B cell (primary cell): ENCODE results near the gene BBIP1. TPM values are rescaled to one million over a fixed set of nuclear protein-coding genes. Genes with fewer than 3 reads are reported as not detected.

Experiments
- ATAC-seq: fragments of 200-7000 bp; cut with Tn5 transposase; one replicate; pipeline ENCODE4 v1.10.0; 2021; ENCODE audit warnings: low read depth, mild to moderate bottlenecking, moderate number of reproducible peaks, moderate library complexity
- CTCF ChIA-PET: fragments of 350-600 bp; sonication (Branson Sonifier 250); formaldehyde crosslinking; loops from one replicate; lab custom pipeline; 2021; ENCODE audit warnings: antibody characterized with exemption, inconsistent platforms; lab: Charles Lee
- POLR2A ChIA-PET: fragments of 350-600 bp; sonication (Branson Sonifier 250); formaldehyde crosslinking; loops from one replicate; lab custom pipeline; 2021; ENCODE audit warnings: antibody characterized with exemption; lab: Charles Lee
- DNase-seq: peaks from one replicate; pipeline ENCODE4 v3.0.0; 2013
- H2AFZ ChIP-seq: 2 replicates; pipeline ENCODE4 v1.6.1; 2012; ENCODE audit warnings: mild to moderate bottlenecking, low read depth, low read length; ENCODE audit not compliant: insufficient read depth, poor library complexity, severe bottlenecking
- H3K27ac ChIP-seq, 2 donors: 1 replicate in 1 of 2; 2 replicates in 1 of 2; pipeline ENCODE4 v1.5.1; 2012 to 2013; ENCODE audit warnings: low read length in 2 of 2, mild to moderate bottlenecking in 2 of 2, moderate library complexity in 1 of 2
- H3K27me3 ChIP-seq, 4 experiments: fragments of 200-600 bp in 1 of 4; sonication (generic) in 1 of 4; replicated peaks in 1 of 4; 1 replicate in 2 of 4; 2 replicates in 2 of 4; pipeline versions ENCODE4 v1.6.1 to v1.7.0; 2013 to 2016; ENCODE audit warnings: low read length in 3 of 4, mild to moderate bottlenecking in 2 of 4, mixed read lengths in 1 of 4, moderate library complexity in 1 of 4; ENCODE audit not compliant: insufficient read depth in 4 of 4, control insufficient read depth in 3 of 4; ENCODE audit errors: control extremely low read depth in 1 of 4
- H3K36me3 ChIP-seq, 2 experiments: replicated peaks in 1 of 2; 1 replicate in 1 of 2; 2 replicates in 1 of 2; pipeline versions ENCODE4 v1.6.1 to v1.7.1; 2013; ENCODE audit warnings: low read length in 1 of 2; ENCODE audit not compliant: insufficient read depth in 2 of 2, control insufficient read depth in 1 of 2; ENCODE audit errors: control extremely low read depth in 1 of 2, extremely low read depth in 1 of 2
- H3K4me1 ChIP-seq, 2 donors: fragments of 200-600 bp in 1 of 2; sonication (generic) in 1 of 2; 1 replicate in 1 of 2; 2 replicates in 1 of 2; pipeline versions ENCODE4 v1.5.1 to v1.6.1; 2013 to 2017; ENCODE audit warnings: low read length in 2 of 2; ENCODE audit not compliant: control insufficient read depth in 2 of 2, insufficient read depth in 2 of 2
- H3K4me2 ChIP-seq: replicated peaks from 2 replicates; pipeline ENCODE3; 2012; ENCODE audit warnings: mild to moderate bottlenecking, low read depth, low read length; ENCODE audit not compliant: poor library complexity, severe bottlenecking
- H3K4me3 ChIP-seq, 5 experiments: fragments of 200-600 bp in 1 of 5; sonication (generic) in 1 of 5; 1 replicate in 3 of 5; 2 replicates in 2 of 5; pipeline versions ENCODE4 v1.5.1 to v1.7.0; 2011 to 2016; ENCODE audit warnings: low read length in 4 of 5, mild to moderate bottlenecking in 4 of 5, low read depth in 2 of 5, control low read depth in 1 of 5, moderate library complexity in 1 of 5; ENCODE audit not compliant: insufficient read depth in 1 of 5; ENCODE audit errors: control extremely low read depth in 1 of 5, extremely low read depth in 1 of 5
- H3K79me2 ChIP-seq: fragments of 200-600 bp; sonication (generic); one replicate; pipeline ENCODE4 v1.6.0; 2016; ENCODE audit warnings: low read length; ENCODE audit not compliant: control insufficient read depth, insufficient read depth
- H3K9ac ChIP-seq: fragments of 200-600 bp; sonication (generic); 2 replicates; pipeline ENCODE4 v1.6.1; 2017; ENCODE audit warnings: mild to moderate bottlenecking, low read length, moderate library complexity
- H3K9me3 ChIP-seq, 3 donors: one replicate each; pipeline versions ENCODE4 v1.6.1 to v1.7.1; 2013; ENCODE audit warnings: low read length in 2 of 3; ENCODE audit not compliant: control insufficient read depth in 2 of 3, insufficient read depth in 1 of 3; ENCODE audit errors: control extremely low read depth in 1 of 3
- H4K20me1 ChIP-seq: 2 replicates; pipeline ENCODE4 v1.6.0; 2012; ENCODE audit warnings: mild to moderate bottlenecking, low read length; ENCODE audit not compliant: insufficient read depth, control insufficient read depth, poor library complexity, severe bottlenecking
- H3K27ac Mint-ChIP-seq: one replicate; pipeline ENCODE4 v1.8.0; 2021; ENCODE audit warnings: mixed read lengths
- H3K27me3 Mint-ChIP-seq: one replicate; pipeline ENCODE4 v1.8.0; 2021; ENCODE audit warnings: mixed read lengths
- H3K4me1 Mint-ChIP-seq: one replicate; pipeline ENCODE4 v1.8.0; 2021; ENCODE audit warnings: mixed read lengths
- H3K4me3 Mint-ChIP-seq: one replicate; pipeline ENCODE4 v1.8.0; 2021; ENCODE audit warnings: mixed read lengths
- H3K9me3 Mint-ChIP-seq: one replicate; pipeline ENCODE4 v1.8.0; 2022; ENCODE audit warnings: mixed read lengths; ENCODE audit not compliant: insufficient read depth
- CTCF ChIP-seq: fragments of 200-600 bp; IDR thresholded peaks from one replicate; pipeline ENCODE4 v1.8.0; 2022; ENCODE audit warnings: antibody characterized with exemption, mild to moderate bottlenecking
- EZH2 ChIP-seq: IDR thresholded peaks from 2 replicates; pipeline ENCODE4 v1.6.1; 2012; ENCODE audit warnings: borderline replicate concordance, low read depth, mild to moderate bottlenecking, moderate library complexity, low read length; ENCODE audit not compliant: insufficient read depth, poor library complexity, severe bottlenecking
- WGBS: methylation state at CpG from one replicate; pipeline ENCODE4 v1.1.5; 2013; ENCODE audit warnings: missing lambda C conversion rate; ENCODE audit not compliant: insufficient coverage; 5-methylcytosine and 5-hydroxymethylcytosine counted together
- intact Hi-C: fragments of 100-400 bp; cut with micrococcal nuclease; formaldehyde crosslinking; loops from one replicate; pipeline ENCODE4 v1.10.0; 2022
- polyA plus RNA-seq: library from polyadenylated mRNA; depleted of rRNA; stranded (reverse); fragments of >200 nt; gene quantifications from 2 replicates; pipeline ENCODE4 v1.2.3, GENCODE V29; 2012
- total RNA-seq, 2 donors: library from RNA; stranded (reverse); fragments of 120-200 nt in 1 of 2; gene quantifications; 1 replicate in 1 of 2; 2 replicates in 1 of 2; pipeline versions ENCODE4 v1.2.3 to v1.2.4, GENCODE V29; 2013 to 2022

The BBIP1 gene
- total and polyA plus RNA-seq, 2 donors (not counting 1 experiment from before 2014, with no cell fraction given), result 10.6 to 46.1 TPM

- H3K4me2 ChIP-seq, result peak overlapping the region; percentile 46
Measured at GRCh38 chr10:110858297-110858934, 60.6 kb downstream of the BBIP1 start.

More at GRCh38 chr10:110858297-110858934, 60.6 kb downstream of the BBIP1 start:
- Histone ChIP-seq H3K27ac (no peak overlapping the region), H4K20me1 (no peaks in the 10 kb centered on the region), H3K27me3 (no peaks in the 10 kb centered on the region), H3K4me1 (peaks cover 64 to 66% of the 10 kb centered on the region in 2 donors), H3K9me3 (no peaks in the 10 kb centered on the region), H3K4me3 (no peak overlapping the region), H2AFZ (peak overlapping the region; percentile 53), H3K9ac (no peak overlapping the region), H3K79me2 (peaks cover 20% of the 10 kb centered on the region), H3K36me3 (no peaks in the 10 kb centered on the region)
- no peak for TF ChIP-seq EZH2
- TF ChIP-seq CTCF, result no peak
- DNase-seq (no peak), ATAC-seq (no peak)
- ChIA-PET POLR2A (interaction anchor here (0.6 to 2.3 kb wide), 6 partner anchors 9 to 159 kb away, joined by 3 to 14 read pairs (median 4); partner anchors contain the start of gene PDCD4), CTCF (interaction anchor here (0.6 to 2.5 kb wide), 11 partner anchors 9 to 57 kb away, joined by 3 to 9 read pairs (median 4); partner anchors contain the start of gene PDCD4)
- intact Hi-C loops, result no loop called here
- no peaks in the 10 kb centered on the region for H3K27me3 Mint-ChIP-seq
- peaks cover 67% of the 10 kb centered on the region for H3K4me1 Mint-ChIP-seq
- WGBS, result no CpG with 5 or more reads among the region's 1 CpG
- H3K27ac Mint-ChIP-seq, result peak overlapping the region; percentile 33
- no peaks in the 10 kb centered on the region for H3K9me3 Mint-ChIP-seq
- H3K4me3 Mint-ChIP-seq, result peak overlapping the region; percentile 62
